SK-N-SH treated with all-trans-retinoic acid at 6 μM for 48 hours (cell line): ENCODE measurements around the gene ITGB1.

Source experiments
- PPARA ChIP-seq: fragments of 250-450 bp; sonication (Bioruptor Pico); IDR thresholded peaks from 2 replicates; pipeline ENCODE4 v1.5.0; 2020; ENCODE audit warnings: mild to moderate bottlenecking, borderline replicate concordance
- ZNF8 ChIP-seq: fragments of 450-650 bp; formaldehyde crosslinking; IDR thresholded peaks from 2 replicates; pipeline ENCODE4 v1.5.0; 2020; ENCODE audit warnings: mild to moderate bottlenecking, moderate library complexity
- TF ChIP-seq, protein P1 (sequence below): fragments of 250-450 bp; sonication (Bioruptor Pico); IDR thresholded peaks from 2 replicates; pipeline ENCODE4 v1.8.0; 2020; ENCODE audit warnings: mild to moderate bottlenecking, moderate library complexity, borderline replicate concordance
- TF ChIP-seq, protein P2 (sequence below): fragments of 250-450 bp; sonication (Bioruptor Pico); IDR thresholded peaks from 2 replicates; pipeline ENCODE4 v1.5.1; 2020; ENCODE audit warnings: low read depth, mild to moderate bottlenecking, moderate library complexity

DNA sequence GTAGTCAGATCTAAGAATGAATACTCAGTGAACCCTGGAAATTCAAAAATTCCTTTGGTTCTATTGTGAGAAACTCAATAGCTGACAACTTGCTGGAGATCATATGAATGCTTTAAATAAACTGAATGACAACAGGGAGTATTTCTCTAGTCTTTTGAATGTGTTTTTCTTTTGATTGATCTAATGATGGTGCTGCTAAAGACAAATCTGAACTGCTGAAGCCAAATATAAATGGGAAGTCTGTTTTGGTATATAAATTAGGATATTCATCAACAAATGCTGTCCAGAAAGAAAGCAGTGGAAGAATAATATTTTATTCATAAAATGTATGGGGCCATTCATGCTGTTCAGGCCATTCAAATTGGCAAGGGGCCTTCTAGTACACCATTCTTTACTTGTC lies 79.4 kb downstream of the ITGB1 start:
- TF ChIP-seq, protein P1, sequence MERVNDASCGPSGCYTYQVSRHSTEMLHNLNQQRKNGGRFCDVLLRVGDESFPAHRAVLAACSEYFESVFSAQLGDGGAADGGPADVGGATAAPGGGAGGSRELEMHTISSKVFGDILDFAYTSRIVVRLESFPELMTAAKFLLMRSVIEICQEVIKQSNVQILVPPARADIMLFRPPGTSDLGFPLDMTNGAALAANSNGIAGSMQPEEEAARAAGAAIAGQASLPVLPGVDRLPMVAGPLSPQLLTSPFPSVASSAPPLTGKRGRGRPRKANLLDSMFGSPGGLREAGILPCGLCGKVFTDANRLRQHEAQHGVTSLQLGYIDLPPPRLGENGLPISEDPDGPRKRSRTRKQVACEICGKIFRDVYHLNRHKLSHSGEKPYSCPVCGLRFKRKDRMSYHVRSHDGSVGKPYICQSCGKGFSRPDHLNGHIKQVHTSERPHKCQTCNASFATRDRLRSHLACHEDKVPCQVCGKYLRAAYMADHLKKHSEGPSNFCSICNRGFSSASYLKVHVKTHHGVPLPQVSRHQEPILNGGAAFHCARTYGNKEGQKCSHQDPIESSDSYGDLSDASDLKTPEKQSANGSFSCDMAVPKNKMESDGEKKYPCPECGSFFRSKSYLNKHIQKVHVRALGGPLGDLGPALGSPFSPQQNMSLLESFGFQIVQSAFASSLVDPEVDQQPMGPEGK (CRISPR knock-in tag), result no peak
- TF ChIP-seq, protein P2, sequence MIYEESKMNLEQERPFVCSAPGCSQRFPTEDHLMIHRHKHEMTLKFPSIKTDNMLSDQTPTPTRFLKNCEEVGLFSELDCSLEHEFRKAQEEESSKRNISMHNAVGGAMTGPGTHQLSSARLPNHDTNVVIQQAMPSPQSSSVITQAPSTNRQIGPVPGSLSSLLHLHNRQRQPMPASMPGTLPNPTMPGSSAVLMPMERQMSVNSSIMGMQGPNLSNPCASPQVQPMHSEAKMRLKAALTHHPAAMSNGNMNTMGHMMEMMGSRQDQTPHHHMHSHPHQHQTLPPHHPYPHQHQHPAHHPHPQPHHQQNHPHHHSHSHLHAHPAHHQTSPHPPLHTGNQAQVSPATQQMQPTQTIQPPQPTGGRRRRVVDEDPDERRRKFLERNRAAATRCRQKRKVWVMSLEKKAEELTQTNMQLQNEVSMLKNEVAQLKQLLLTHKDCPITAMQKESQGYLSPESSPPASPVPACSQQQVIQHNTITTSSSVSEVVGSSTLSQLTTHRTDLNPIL (CRISPR knock-in tag), result no peak
- TF ChIP-seq PPARA (no peak), ZNF8 (CRISPR knock-in tag) (no peak)
